Activated CD4-positive, alpha-beta T cell treated with anti-CD3 and anti-CD28 coated beads, Interleukin-2, amount 10 ng/mL, durations not matched to agents 7 days and 5 days (primary cell): Measurements from ENCODE around the gene OSBPL9. TPM values are rescaled to one million over a fixed set of nuclear protein-coding genes. Genes with fewer than 3 reads are reported as not detected.

Source experiments
- CTCF ChIA-PET: fragments of 350-600 bp; sonication (Branson Sonifier 250); formaldehyde crosslinking; loops from one replicate; lab custom pipeline; 2021; ENCODE audit warnings: antibody characterized with exemption; lab: Charles Lee
- POLR2A ChIA-PET: fragments of 350-600 bp; sonication (Branson Sonifier 250); formaldehyde crosslinking; loops from one replicate; lab custom pipeline; 2021; ENCODE audit warnings: antibody characterized with exemption; lab: Charles Lee
- DNase-seq: peaks from one replicate; pipeline ENCODE4 v3.0.0-alpha.2; 2020
- H3K27ac Mint-ChIP-seq: one replicate; pipeline ENCODE4 v1.8.0; 2021; ENCODE audit warnings: mild to moderate bottlenecking, moderate library complexity, mixed read lengths
- H3K27me3 Mint-ChIP-seq: one replicate; pipeline ENCODE4 v1.8.0; 2021; ENCODE audit warnings: mixed read lengths
- H3K36me3 Mint-ChIP-seq: one replicate; pipeline ENCODE4 v1.8.0; 2021; ENCODE audit warnings: low read depth, mixed read lengths
- H3K4me1 Mint-ChIP-seq: one replicate; pipeline ENCODE4 v1.8.0; 2021; ENCODE audit warnings: mixed read lengths
- H3K4me3 Mint-ChIP-seq: one replicate; pipeline ENCODE4 v1.8.0; 2021; ENCODE audit warnings: mild to moderate bottlenecking, moderate library complexity, mixed read lengths
- H3K9me3 Mint-ChIP-seq: one replicate; pipeline ENCODE4 v1.8.0; 2021; ENCODE audit warnings: mixed read lengths
- total RNA-seq, 2 experiments: library from RNA; stranded (reverse); gene quantifications; one replicate each; pipeline ENCODE4 v1.2.3, GENCODE V29; 2021

The OSBPL9 gene
- total RNA-seq, 2 experiments from 2014 or later, result 44.0 to 46.7 TPM

- ChIA-PET CTCF (no interaction called here), POLR2A (no interaction called here)
- Mint-ChIP-seq H3K4me1 (peaks cover 5% of the 10 kb centered on the region), H3K27ac (no peak overlapping the region), H3K4me3 (no peak overlapping the region), H3K36me3 (peaks cover 3% of the 10 kb centered on the region), H3K9me3 (no peaks in the 10 kb centered on the region), H3K27me3 (no peaks in the 10 kb centered on the region)
- no peak for DNase-seq
These were observed 95.7 kb downstream of the OSBPL9 start for GRCh38 chr1:51712590-51712989.

- H3K27me3 Mint-ChIP-seq, result no peaks in the 10 kb centered on the region
- no peaks in the 10 kb centered on the region for H3K9me3 Mint-ChIP-seq
- H3K4me1 Mint-ChIP-seq, result peaks cover 5% of the 10 kb centered on the region
- no peak for DNase-seq
- ChIA-PET POLR2A (interaction anchor here (0.6 kb wide), 1 partner anchor 136 kb away, joined by 5 read pairs; no protein-coding TSS in a partner anchor), CTCF (interaction anchor here (0.6 kb wide), 1 partner anchor 363 kb away, joined by 3 read pairs; no protein-coding TSS in a partner anchor)
- no peak overlapping the region for H3K4me3 Mint-ChIP-seq
- H3K36me3 Mint-ChIP-seq, result peaks cover 3% of the 10 kb centered on the region
- no peak overlapping the region for H3K27ac Mint-ChIP-seq
These were observed 97.6 kb downstream of the OSBPL9 start for GRCh38 chr1:51714374-51715019.

GRCh38 chr1:51715369-51715768 is 98.5 kb downstream of the OSBPL9 start:
- CTCF ChIA-PET, result no interaction called here
- no peak overlapping the region for H3K27ac Mint-ChIP-seq
- H3K36me3 Mint-ChIP-seq, result peaks cover 3% of the 10 kb centered on the region
- no peaks in the 10 kb centered on the region for H3K27me3 Mint-ChIP-seq
- DNase-seq, result no peak
- no peak overlapping the region for H3K4me3 Mint-ChIP-seq
- H3K9me3 Mint-ChIP-seq, result no peaks in the 10 kb centered on the region
- POLR2A ChIA-PET, result no interaction called here
- H3K4me1 Mint-ChIP-seq, result peaks cover 5% of the 10 kb centered on the region

GRCh38 chr1:51716746-51717145 is 99.9 kb downstream of the OSBPL9 start:
- ChIA-PET CTCF (no interaction called here), POLR2A (interaction anchor here (0.8 kb wide), 1 partner anchor 57 kb away, joined by 4 read pairs; no protein-coding TSS in a partner anchor)

DNA sequence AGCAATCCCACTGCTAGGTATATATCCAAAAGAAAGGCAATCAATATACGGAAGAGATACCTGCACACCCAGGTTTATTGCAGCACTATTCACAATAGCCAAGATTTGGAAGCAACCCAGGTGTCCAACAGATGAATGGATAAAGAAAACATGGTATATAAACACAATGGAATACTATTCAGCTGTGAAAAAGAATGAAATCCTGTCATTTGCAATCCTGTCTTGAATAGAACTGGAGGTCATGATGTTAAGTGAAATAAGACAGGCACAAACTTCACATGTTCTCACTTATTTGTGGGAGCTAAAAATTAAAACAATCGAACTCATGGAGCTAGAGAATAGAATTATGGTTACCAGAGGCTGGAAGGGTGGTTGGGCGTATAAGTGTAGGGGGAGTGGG is 101.0 kb downstream of the OSBPL9 start:
- POLR2A ChIA-PET, result interaction anchor here (0.8 kb wide), 1 partner anchor 56 kb away, joined by 4 read pairs; no protein-coding TSS in a partner anchor
- Mint-ChIP-seq H3K4me1 (peaks cover 5% of the 10 kb centered on the region), H3K27me3 (no peaks in the 10 kb centered on the region), H3K4me3 (no peak overlapping the region), H3K9me3 (no peaks in the 10 kb centered on the region), H3K36me3 (peaks cover 3% of the 10 kb centered on the region), H3K27ac (no peak overlapping the region)
- no peak for DNase-seq
- CTCF ChIA-PET, result no interaction called here

More at GRCh38 chr1:51716746-51717145, 99.9 kb downstream of the OSBPL9 start:
- no peak overlapping the region for H3K27ac Mint-ChIP-seq
- no peaks in the 10 kb centered on the region for H3K9me3 Mint-ChIP-seq
- DNase-seq, result no peak
- H3K4me3 Mint-ChIP-seq, result no peak overlapping the region
- H3K4me1 Mint-ChIP-seq, result peaks cover 5% of the 10 kb centered on the region
- H3K36me3 Mint-ChIP-seq, result peaks cover 3% of the 10 kb centered on the region
- H3K27me3 Mint-ChIP-seq, result no peaks in the 10 kb centered on the region

DNA sequence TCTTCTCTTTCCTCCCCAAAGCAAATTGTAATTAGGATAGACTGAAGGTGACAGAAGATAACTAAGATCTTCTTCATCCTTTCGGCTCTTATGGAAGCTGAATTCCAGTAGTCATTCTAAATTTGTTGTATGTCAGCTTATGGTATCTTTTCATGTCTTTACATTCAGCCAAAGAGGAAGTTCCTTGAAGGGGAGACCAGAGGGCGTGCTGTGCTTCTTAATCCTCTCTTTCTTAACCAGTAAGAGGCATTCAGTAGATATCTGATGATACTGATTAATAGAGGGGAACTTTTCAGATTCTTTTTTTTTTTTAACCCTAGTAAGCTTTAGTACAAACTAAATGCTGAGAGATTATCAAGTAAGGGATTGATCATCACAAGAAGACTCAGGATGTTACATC is 102.3 kb downstream of the OSBPL9 start:
- POLR2A ChIA-PET, result no interaction called here
- Mint-ChIP-seq H3K27me3 (no peaks in the 10 kb centered on the region), H3K4me3 (no peak overlapping the region), H3K27ac (no peak overlapping the region), H3K4me1 (peaks cover 5% of the 10 kb centered on the region), H3K9me3 (no peaks in the 10 kb centered on the region), H3K36me3 (peaks cover 3% of the 10 kb centered on the region)
- CTCF ChIA-PET, result no interaction called here
- no peak for DNase-seq

DNA sequence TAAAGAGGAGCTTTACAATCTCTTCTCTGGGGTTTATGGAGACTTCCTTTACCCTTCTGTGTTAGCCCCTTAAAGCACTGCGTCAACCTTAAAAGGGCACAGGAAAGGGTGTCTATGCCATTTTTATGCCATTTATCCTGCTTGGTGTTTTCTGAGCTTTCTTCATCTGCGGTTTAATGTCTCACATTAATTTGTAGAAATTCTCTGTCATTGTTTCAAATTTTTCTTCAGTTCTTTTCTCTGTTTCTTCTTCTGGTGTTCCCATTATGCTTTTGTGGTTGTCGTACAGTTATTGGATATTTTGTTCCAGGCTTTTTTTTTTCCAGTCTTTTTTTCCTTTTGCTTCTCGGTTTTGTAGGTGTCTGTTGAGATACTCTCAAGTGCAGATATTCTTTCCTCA is 107.9 kb downstream of the OSBPL9 start:
- no peak overlapping the region for H3K27ac Mint-ChIP-seq
- peaks cover 15% of the 10 kb centered on the region for H3K4me1 Mint-ChIP-seq
- H3K36me3 Mint-ChIP-seq, result no peaks in the 10 kb centered on the region
- H3K9me3 Mint-ChIP-seq, result no peaks in the 10 kb centered on the region
- ChIA-PET CTCF (interaction anchor here (0.6 to 1.4 kb wide), 2 partner anchors 109 to 200 kb away, joined by 3 to 4 read pairs; no protein-coding TSS in a partner anchor), POLR2A (no interaction called here)
- no peak for DNase-seq
- no peak overlapping the region for H3K4me3 Mint-ChIP-seq
- no peaks in the 10 kb centered on the region for H3K27me3 Mint-ChIP-seq

- no peaks in the 10 kb centered on the region for H3K36me3 Mint-ChIP-seq
- H3K4me1 Mint-ChIP-seq, result peaks cover 25% of the 10 kb centered on the region
- no peak overlapping the region for H3K27ac Mint-ChIP-seq
- DNase-seq, result no peak
- no peak overlapping the region for H3K4me3 Mint-ChIP-seq
- H3K27me3 Mint-ChIP-seq, result no peaks in the 10 kb centered on the region
- H3K9me3 Mint-ChIP-seq, result no peaks in the 10 kb centered on the region
- ChIA-PET POLR2A (no interaction called here), CTCF (interaction anchor here (0.6 kb wide), 1 partner anchor 205 kb away, joined by 3 read pairs; no protein-coding TSS in a partner anchor)
These were observed 109.2 kb downstream of the OSBPL9 start for GRCh38 chr1:51726051-51726450.

DNA sequence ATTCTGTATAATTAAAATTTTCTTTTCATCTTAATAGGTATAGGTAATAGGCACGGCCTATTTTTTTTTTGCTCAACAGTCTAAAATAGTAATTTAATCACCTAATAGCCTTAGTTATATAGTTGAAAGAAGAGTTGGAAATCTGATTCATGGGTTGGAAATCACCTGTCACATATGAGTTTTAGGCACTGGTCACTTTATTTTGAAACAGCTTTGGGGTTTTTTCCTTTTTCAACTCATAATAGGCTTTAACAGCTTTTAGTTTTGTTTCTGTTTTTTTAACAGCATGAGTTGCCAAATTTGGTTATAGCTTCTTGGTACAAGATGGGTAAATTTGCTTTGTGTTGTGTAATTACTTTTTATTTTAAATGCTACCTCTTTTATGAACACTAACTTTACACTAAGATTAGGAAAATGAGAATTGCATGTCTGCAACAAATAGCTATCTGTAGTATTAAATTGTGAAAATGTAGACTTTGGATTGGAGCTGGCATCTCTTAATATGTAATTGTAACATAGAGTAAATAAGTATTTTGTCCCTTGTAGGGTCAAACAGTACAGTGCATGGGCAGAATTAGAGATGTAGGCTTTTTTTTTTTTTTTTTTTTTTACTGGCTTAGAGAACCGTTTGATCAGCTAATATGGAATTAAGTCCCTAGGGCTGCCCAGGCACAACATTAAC is 109.8 kb downstream of the OSBPL9 start:
- ChIA-PET CTCF (no interaction called here), POLR2A (interaction anchor here (0.6 kb wide), 1 partner anchor 48 kb away, joined by 3 read pairs; no protein-coding TSS in a partner anchor)
- DNase-seq, result no peak
- H3K9me3 Mint-ChIP-seq, result no peaks in the 10 kb centered on the region
- no peaks in the 10 kb centered on the region for H3K27me3 Mint-ChIP-seq
- peaks cover 28% of the 10 kb centered on the region for H3K4me1 Mint-ChIP-seq
- no peaks in the 10 kb centered on the region for H3K36me3 Mint-ChIP-seq
- no peak overlapping the region for H3K4me3 Mint-ChIP-seq
- no peak overlapping the region for H3K27ac Mint-ChIP-seq

- DNase-seq, result no peak
- ChIA-PET CTCF (no interaction called here), POLR2A (no interaction called here)
- H3K36me3 Mint-ChIP-seq, result no peaks in the 10 kb centered on the region
- H3K27ac Mint-ChIP-seq, result no peak overlapping the region
- no peaks in the 10 kb centered on the region for H3K9me3 Mint-ChIP-seq
- H3K4me3 Mint-ChIP-seq, result no peak overlapping the region
- H3K27me3 Mint-ChIP-seq, result no peaks in the 10 kb centered on the region
- H3K4me1 Mint-ChIP-seq, result peaks cover 29% of the 10 kb centered on the region
These were observed 110.5 kb downstream of the OSBPL9 start for GRCh38 chr1:51727366-51727765.

GRCh38 chr1:51728611-51729155 is 111.8 kb downstream of the OSBPL9 start:
- peak overlapping the region; percentile 93 for H3K27ac Mint-ChIP-seq
- POLR2A ChIA-PET, result interaction anchor here (0.6 kb wide), 1 partner anchor 210 kb away, joined by 3 read pairs; the partner anchor contains the start of gene EPS15

GRCh38 chr1:51729156-51729823 is 112.4 kb downstream of the OSBPL9 start:
- Mint-ChIP-seq H3K27me3 (no peaks in the 10 kb centered on the region), H3K4me1 (peaks cover 35% of the 10 kb centered on the region), H3K9me3 (no peaks in the 10 kb centered on the region), H3K4me3 (peak overlapping the region; percentile 79), H3K27ac (peak overlapping the region; percentile 93), H3K36me3 (no peaks in the 10 kb centered on the region)
- ChIA-PET POLR2A (interaction anchor here (0.6 kb wide), 1 partner anchor 210 kb away, joined by 3 read pairs; the partner anchor contains the start of gene EPS15), CTCF (no interaction called here)
- peak; percentile 97 for DNase-seq

More at GRCh38 chr1:51728611-51729155, 111.8 kb downstream of the OSBPL9 start:
- DNase-seq, result no peak
- no peaks in the 10 kb centered on the region for H3K27me3 Mint-ChIP-seq
- peaks cover 35% of the 10 kb centered on the region for H3K4me1 Mint-ChIP-seq
- H3K4me3 Mint-ChIP-seq, result peak overlapping the region; percentile 79
- CTCF ChIA-PET, result no interaction called here
- H3K36me3 Mint-ChIP-seq, result no peaks in the 10 kb centered on the region
- H3K9me3 Mint-ChIP-seq, result no peaks in the 10 kb centered on the region
